ENCODE results near the gene IQGAP3.

Gene IQGAP3

DNA sequence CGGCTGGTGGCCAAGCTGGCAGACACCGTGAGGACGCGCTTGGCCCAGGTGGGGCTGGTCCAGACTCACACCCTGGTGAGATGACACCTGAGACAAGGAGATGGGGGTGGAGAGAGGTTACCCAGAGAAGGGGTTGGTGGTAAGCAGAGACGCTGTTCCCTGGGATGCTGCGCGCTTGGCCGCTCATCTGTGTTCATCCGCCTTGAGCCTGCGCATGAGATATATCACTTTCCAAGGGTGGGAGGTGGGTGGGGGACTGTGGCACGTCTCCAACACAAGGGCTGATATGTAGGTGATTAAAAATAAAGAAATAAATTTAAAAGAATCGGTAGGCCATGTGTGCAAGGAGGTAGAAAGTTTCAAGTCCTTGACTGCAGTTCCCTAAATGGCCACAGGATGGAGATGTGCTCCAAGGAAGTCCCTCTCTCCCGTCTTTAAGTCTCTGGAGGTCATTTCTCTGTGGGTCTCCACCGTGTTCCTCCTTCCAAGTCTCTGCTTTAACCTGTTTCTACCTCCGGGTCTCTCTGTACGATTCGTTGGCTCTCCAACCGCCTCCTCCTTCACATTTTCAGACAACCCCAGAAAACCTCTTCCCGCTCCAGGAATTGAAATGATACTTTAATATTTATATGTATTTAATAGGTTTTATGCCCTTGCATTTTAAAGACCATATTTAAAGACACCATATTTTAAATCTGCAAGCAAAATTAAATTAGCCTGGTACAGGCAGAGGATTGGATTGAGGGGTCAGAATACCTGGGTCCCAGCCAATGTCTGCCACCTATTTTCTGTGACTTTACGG lies 11.7 kb upstream of the IQGAP3 start:
- H3K4me1 ChIP-seq (ENCODE audit: control insufficient read depth, insufficient read depth, low read length) = peaks cover 8% of the 10 kb centered on the region
- peak overlapping the region; percentile 15 for H3K4me3 ChIP-seq (ENCODE audit: low read depth, low read length)
- peak overlapping the region; percentile 26 for H3K9ac ChIP-seq (ENCODE audit: low read depth, low read length)
- no peaks in the 10 kb centered on the region for H3K36me3 ChIP-seq (ENCODE audit: control insufficient read depth, insufficient read depth, low read length)
- H3K27me3 ChIP-seq (ENCODE audit: control insufficient read depth, insufficient read depth, low read length) = peaks cover 3% of the 10 kb centered on the region
- H3K9me3 ChIP-seq (ENCODE audit: control insufficient read depth, insufficient read depth, low read length) = no peaks in the 10 kb centered on the region

DNA sequence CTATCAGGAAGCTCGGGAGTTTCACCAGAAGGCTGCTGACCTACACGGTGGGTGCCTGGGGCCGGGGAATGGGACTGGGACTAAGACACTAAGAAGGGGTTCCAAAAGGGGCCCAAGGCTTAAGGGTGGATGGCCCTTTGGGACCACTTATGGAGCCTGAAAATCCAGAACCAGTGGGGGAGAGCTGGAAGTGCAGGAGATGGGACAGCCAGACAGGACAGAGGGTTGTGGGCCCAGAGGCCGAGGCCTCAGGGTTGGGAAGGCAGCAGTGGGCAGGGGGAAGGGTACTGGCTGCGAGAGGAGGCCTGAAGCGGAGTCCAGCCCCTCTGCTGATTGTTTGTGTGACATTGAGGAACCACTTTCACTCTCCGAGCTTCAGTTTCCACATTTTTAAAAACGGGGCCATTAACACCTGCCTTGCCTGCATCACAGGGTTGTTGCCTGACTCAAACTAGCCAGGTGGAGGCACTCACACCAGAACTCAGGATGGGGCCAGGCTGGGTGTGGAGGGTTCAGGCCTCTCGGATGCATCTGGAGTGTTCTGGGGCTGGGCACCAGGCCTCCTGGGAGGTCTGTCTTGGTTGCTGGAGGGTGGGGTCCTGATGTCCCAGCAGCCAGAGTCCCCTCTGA lies 10.1 kb upstream of the IQGAP3 start:
- H3K9ac ChIP-seq (ENCODE audit: low read depth, low read length) = no peak overlapping the region
- no peaks in the 10 kb centered on the region for H3K9me3 ChIP-seq (ENCODE audit: control insufficient read depth, insufficient read depth, low read length)
- peaks cover 3% of the 10 kb centered on the region for H3K27me3 ChIP-seq (ENCODE audit: control insufficient read depth, insufficient read depth, low read length)
- no peak overlapping the region for H3K4me3 ChIP-seq (ENCODE audit: low read depth, low read length)
- no peaks in the 10 kb centered on the region for H3K36me3 ChIP-seq (ENCODE audit: control insufficient read depth, insufficient read depth, low read length)
- peaks cover 8% of the 10 kb centered on the region for H3K4me1 ChIP-seq (ENCODE audit: control insufficient read depth, insufficient read depth, low read length)

DNA sequence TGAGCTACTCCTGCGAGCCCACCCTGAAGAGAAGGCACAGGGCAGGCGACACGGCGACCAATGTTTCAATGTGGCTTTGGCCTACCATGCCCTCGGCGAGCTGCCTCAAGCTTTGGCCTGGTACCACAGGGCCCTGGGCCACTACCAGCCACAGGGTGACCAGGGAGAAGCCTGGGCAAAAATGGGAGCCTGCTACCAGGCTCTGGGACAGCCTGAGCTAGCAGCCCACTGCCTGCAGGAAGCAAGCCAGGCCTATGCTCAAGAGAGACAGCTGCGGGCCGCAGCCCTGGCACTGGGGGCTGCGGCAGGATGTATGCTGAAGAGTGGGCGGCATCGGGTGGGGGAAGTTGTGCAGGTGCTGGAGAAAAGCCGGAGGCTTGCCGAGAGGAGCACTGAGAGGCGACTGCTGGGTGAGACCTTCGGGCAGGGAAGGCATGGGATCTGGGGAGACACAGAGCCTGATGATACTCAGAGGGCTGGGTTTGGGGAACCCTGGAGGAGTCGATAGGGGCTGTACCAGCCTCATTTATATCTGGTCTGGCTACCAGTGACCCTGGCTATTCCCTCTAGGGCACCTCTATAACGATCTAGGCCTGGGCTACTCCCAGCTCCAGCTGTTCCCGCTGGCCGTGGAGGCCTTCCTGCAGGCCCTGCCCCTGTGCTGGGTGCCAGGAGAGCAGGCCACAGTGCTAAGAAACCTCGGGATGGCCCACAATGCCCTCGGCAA lies 9.5 kb upstream of the IQGAP3 start:
- H3K9ac ChIP-seq (ENCODE audit: low read depth, low read length) = no peak overlapping the region

DNA sequence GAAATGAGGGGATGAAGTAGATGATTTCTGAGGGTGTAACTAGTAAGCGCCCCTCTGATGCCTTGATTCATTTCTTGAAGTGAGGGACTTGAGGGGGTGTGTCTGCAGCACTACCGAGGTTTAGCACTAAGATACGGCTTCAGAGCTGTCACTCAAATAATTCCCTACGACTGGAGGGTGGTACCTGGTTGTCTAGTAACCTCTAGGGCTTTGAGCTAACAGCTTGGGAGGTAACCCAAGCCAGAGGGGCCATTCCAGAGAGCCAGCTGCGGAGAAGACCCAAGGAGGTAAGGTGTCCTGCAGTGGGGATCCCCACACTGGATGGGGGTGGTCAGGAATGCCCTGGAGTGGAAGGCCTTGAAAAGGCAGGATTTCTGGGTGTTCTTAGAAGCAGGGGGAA lies 7.1 kb upstream of the IQGAP3 start, which contains the start of gene TTC24:
TTC24 (plus strand) TSS at position 252 of the 400 bp plus-strand sequence. CDS start 1,642 bp downstream, outside the sequence.
- Histone ChIP-seq H3K4me3 (ENCODE audit: low read depth, low read length) (no peak within 1 kb of the TSS), H3K36me3 (ENCODE audit: control insufficient read depth, insufficient read depth, low read length) (no peaks in the 10 kb centered on the region), H3K27me3 (ENCODE audit: control insufficient read depth, insufficient read depth, low read length) (no peaks in the 10 kb centered on the region), H3K9me3 (ENCODE audit: control insufficient read depth, insufficient read depth, low read length) (no peaks in the 10 kb centered on the region), H3K9ac (ENCODE audit: low read depth, low read length) (no peak within 1 kb of the TSS), H3K4me1 (ENCODE audit: control insufficient read depth, insufficient read depth, low read length) (peaks cover 6% of the 10 kb centered on the region)

More for the DNA sequence above, 9.5 kb upstream of the IQGAP3 start:
- Histone ChIP-seq H3K36me3 (ENCODE audit: control insufficient read depth, insufficient read depth, low read length) (no peaks in the 10 kb centered on the region), H3K4me1 (ENCODE audit: control insufficient read depth, insufficient read depth, low read length) (peaks cover 8% of the 10 kb centered on the region), H3K27me3 (ENCODE audit: control insufficient read depth, insufficient read depth, low read length) (peaks cover 3% of the 10 kb centered on the region), H3K9me3 (ENCODE audit: control insufficient read depth, insufficient read depth, low read length) (no peaks in the 10 kb centered on the region), H3K4me3 (ENCODE audit: low read depth, low read length) (no peak overlapping the region)

DNA sequence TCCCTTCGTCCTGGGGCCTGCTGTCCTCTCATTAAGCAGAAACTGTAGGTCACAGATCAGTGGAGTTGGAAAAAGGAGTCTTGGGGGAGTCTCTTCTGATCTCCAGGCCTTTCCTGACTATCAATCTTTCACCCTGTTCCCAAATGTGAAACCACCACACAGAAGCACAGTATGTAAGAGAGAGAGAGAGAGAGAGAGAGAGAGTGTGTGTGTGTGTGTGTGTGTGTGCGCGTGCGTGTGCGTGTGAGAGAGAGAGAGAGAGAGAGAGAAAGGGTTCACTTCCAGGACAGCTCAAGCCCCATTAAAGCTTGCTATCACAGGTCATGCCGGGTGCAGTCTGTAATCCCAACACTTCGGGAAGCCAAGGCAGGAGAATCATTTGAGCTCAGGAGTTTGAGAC lies 5.7 kb upstream of the IQGAP3 start:
- no peaks in the 10 kb centered on the region for H3K4me1 ChIP-seq (ENCODE audit: control insufficient read depth, insufficient read depth, low read length)
- H3K4me3 ChIP-seq (ENCODE audit: low read depth, low read length) = no peak overlapping the region
- H3K9me3 ChIP-seq (ENCODE audit: control insufficient read depth, insufficient read depth, low read length) = no peaks in the 10 kb centered on the region
- H3K36me3 ChIP-seq (ENCODE audit: control insufficient read depth, insufficient read depth, low read length) = no peaks in the 10 kb centered on the region
- peaks cover 2% of the 10 kb centered on the region for H3K27me3 ChIP-seq (ENCODE audit: control insufficient read depth, insufficient read depth, low read length)
- no peak overlapping the region for H3K9ac ChIP-seq (ENCODE audit: low read depth, low read length)

DNA sequence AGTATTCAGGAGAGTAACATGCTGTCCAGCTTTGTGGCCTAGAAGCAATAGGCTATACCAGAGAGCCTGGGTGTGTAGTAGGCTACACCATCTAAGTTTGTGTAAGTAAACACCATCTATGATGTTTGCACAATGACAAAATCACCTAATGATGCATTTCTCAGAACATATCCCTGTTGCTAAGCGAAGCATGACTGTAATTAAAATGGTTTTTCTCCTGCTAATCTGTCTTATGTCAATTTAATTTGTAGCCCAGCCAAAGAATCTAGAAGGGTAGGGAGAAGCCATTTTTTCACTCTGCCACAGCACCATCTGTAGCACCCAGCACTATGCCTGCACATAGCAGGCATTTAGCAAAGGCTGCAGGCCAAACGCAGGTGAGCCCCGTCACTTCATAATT lies 5.2 kb upstream of the IQGAP3 start:
- Histone ChIP-seq H3K4me1 (ENCODE audit: control insufficient read depth, insufficient read depth, low read length) (no peaks in the 10 kb centered on the region), H3K4me3 (ENCODE audit: low read depth, low read length) (no peak overlapping the region), H3K9ac (ENCODE audit: low read depth, low read length) (no peak overlapping the region), H3K9me3 (ENCODE audit: control insufficient read depth, insufficient read depth, low read length) (no peaks in the 10 kb centered on the region), H3K36me3 (ENCODE audit: control insufficient read depth, insufficient read depth, low read length) (no peaks in the 10 kb centered on the region), H3K27me3 (ENCODE audit: control insufficient read depth, insufficient read depth, low read length) (peaks cover 5% of the 10 kb centered on the region)

DNA sequence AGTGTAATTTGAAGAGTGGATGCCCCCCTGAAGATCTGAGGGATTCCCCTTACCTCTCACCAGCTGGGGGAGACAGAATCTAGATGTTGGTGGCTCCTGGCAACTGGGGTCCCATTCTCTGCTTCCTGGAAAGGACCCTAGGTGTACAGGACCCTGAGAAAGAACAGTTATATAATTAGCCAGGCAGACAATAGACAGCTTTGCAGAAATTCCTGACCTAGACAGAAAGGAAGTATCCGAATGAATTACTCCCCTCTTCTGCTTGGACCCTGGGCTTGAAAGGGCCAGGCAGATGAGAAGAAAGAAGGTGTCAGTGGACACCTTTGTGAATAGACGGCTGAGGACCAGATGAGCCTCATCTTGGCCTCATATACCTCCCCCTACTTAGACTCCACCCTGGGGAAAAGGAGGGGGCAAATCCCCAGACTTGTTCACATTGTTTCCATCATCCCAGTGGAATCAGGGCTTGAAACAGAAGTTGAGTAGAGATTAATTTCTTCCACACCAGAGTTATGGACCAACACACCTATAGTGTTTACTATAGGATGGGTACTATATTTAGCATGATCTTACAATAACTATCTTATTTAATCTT lies 1.8 kb upstream of the IQGAP3 start:
- Histone ChIP-seq H3K4me3 (ENCODE audit: low read depth, low read length) (no peak overlapping the region), H3K27me3 (ENCODE audit: control insufficient read depth, insufficient read depth, low read length) (peaks cover 5% of the 10 kb centered on the region), H3K36me3 (ENCODE audit: control insufficient read depth, insufficient read depth, low read length) (no peaks in the 10 kb centered on the region), H3K9ac (ENCODE audit: low read depth, low read length) (no peak overlapping the region), H3K9me3 (ENCODE audit: control insufficient read depth, insufficient read depth, low read length) (no peaks in the 10 kb centered on the region), H3K4me1 (ENCODE audit: control insufficient read depth, insufficient read depth, low read length) (no peaks in the 10 kb centered on the region)

DNA sequence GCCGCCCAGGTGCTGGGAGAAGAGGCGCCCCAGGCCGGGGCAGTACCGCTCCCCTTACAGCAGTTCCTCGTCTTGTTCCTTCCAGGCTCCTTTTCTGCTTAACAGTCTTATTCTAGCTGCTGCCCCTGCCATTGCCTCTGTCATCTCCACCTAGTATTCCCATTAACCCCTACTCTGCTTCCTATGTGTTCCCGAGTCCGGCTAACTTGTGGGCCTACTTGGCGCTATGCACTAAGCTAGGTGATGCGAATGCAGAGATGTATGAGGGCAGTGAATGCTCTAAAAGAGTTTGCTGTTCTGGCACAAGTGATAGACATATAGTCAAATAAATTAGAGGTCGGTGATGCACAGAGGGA lies 276 bp upstream of the IQGAP3 start:
- Histone ChIP-seq H3K4me1 (ENCODE audit: control insufficient read depth, insufficient read depth, low read length) (no peaks in the 10 kb centered on the region), H3K36me3 (ENCODE audit: control insufficient read depth, insufficient read depth, low read length) (peaks cover 7% of the 10 kb centered on the region), H3K9ac (ENCODE audit: low read depth, low read length) (no peak overlapping the region), H3K9me3 (ENCODE audit: control insufficient read depth, insufficient read depth, low read length) (no peaks in the 10 kb centered on the region), H3K4me3 (ENCODE audit: low read depth, low read length) (peak overlapping the region; percentile 95), H3K27me3 (ENCODE audit: control insufficient read depth, insufficient read depth, low read length) (peaks cover 5% of the 10 kb centered on the region)

DNA sequence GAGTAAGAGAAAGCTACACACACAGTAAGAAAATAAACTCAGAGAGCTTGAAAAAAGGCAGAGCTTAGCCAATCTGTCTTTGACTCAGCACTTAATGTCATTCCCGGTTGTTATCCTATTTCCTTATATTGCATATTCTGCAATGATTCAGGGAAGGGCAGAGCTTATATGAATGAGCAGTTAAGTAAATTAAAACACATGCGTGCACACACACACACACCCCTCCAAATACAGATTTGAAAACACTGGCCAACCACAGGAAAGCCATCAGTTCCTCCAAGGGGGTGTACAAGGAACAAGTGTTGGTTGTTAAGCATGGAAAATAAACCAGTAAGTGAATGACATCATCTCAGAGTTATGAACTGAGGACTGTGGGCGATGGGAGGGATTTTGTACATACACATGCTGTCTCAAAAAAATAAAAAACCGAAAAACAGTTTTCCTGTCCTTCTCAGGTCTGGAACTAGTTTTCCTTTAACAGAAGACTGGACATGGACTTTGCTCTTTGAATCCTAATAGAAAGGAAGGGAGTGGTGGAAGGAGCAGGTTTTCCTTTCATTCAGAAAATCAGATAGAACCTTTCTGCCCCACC lies 1.0 kb downstream of the IQGAP3 start:
- Histone ChIP-seq H3K9ac (ENCODE audit: low read depth, low read length) (peak overlapping the region; percentile 68), H3K4me1 (ENCODE audit: control insufficient read depth, insufficient read depth, low read length) (no peaks in the 10 kb centered on the region), H3K4me3 (ENCODE audit: low read depth, low read length) (peak overlapping the region; percentile 95), H3K27me3 (ENCODE audit: control insufficient read depth, insufficient read depth, low read length) (peaks cover 5% of the 10 kb centered on the region), H3K9me3 (ENCODE audit: control insufficient read depth, insufficient read depth, low read length) (no peaks in the 10 kb centered on the region), H3K36me3 (ENCODE audit: control insufficient read depth, insufficient read depth, low read length) (peaks cover 8% of the 10 kb centered on the region)

DNA sequence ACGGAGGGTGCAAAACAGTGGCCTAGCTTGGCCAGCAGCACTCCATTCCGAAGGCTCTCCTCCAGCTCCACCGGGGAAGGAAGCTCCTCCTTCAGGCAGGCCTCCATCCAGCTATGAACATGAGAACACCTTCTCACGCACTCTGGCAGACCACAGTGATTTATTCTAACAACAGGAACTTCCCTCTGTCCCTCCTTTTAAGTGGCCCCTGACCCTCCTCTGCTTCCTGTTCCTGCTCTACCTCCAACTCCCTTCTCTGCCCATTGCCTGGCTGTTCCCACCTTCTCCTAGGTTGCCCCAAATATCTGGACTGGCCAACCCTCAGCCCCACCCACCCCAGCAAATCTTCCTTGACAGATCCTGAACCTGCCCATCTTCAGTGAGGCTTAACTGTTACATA lies 5.9 kb downstream of the IQGAP3 start:
- H3K4me1 ChIP-seq (ENCODE audit: control insufficient read depth, insufficient read depth, low read length) = no peaks in the 10 kb centered on the region
- peaks cover 27% of the 10 kb centered on the region for H3K36me3 ChIP-seq (ENCODE audit: control insufficient read depth, insufficient read depth, low read length)
- H3K9me3 ChIP-seq (ENCODE audit: control insufficient read depth, insufficient read depth, low read length) = no peaks in the 10 kb centered on the region
- H3K9ac ChIP-seq (ENCODE audit: low read depth, low read length) = no peak overlapping the region
- H3K27me3 ChIP-seq (ENCODE audit: control insufficient read depth, insufficient read depth, low read length) = no peaks in the 10 kb centered on the region
- no peak overlapping the region for H3K4me3 ChIP-seq (ENCODE audit: low read depth, low read length)

DNA sequence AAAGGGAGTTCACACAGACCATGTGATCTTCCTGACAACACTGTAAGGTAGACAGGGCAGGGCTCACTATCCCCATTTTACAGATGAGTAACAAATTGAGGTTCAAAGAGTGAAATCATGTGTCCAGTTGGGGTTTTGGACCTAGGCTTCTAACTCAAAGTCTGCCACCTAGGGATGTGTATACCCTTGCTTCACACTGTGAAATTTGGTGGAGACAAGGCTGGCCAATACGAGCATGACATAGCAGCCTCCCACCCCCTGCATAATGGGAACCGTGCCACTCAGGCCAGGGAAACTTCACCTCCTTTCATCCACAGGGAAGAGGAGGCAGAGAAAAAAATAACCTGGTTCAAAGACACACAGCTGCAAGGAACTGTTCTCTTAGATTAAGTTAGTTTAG lies 6.8 kb downstream of the IQGAP3 start:
- Histone ChIP-seq H3K4me3 (ENCODE audit: low read depth, low read length) (no peak overlapping the region), H3K36me3 (ENCODE audit: control insufficient read depth, insufficient read depth, low read length) (peaks cover 32% of the 10 kb centered on the region), H3K9ac (ENCODE audit: low read depth, low read length) (no peak overlapping the region), H3K4me1 (ENCODE audit: control insufficient read depth, insufficient read depth, low read length) (no peaks in the 10 kb centered on the region), H3K27me3 (ENCODE audit: control insufficient read depth, insufficient read depth, low read length) (no peaks in the 10 kb centered on the region), H3K9me3 (ENCODE audit: control insufficient read depth, insufficient read depth, low read length) (no peaks in the 10 kb centered on the region)

Data from iPS-15b (cell line).